Right atrium auricular region (tissue), 2 donors: ENCODE data around the gene COL16A1. TPM values are rescaled to one million over a fixed set of nuclear protein-coding genes. Genes with fewer than 3 reads are reported as not detected.
A peak's percentile ranks its signal among the peaks of the same experiment; 100 is the strongest.

ENCODE experiments used
- DNase-seq: peaks from one replicate; pipeline ENCODE4 v3.0.0-alpha.2; 2019; ENCODE audit warnings: low spot score
- H3K27ac ChIP-seq, 2 donors: fragments of 200-600 bp; sonication (generic); 1 replicate in 1 of 2; 2 replicates in 1 of 2; pipeline ENCODE4 v1.5.1; 2016 to 2019
- H3K27me3 ChIP-seq, 2 donors: fragments of 200-600 bp; sonication (generic); one replicate each; pipeline versions ENCODE4 v1.5.1 to v1.6.0; 2017 to 2019
- H3K36me3 ChIP-seq: fragments of 200-600 bp; sonication (generic); one replicate; pipeline ENCODE4 v1.5.1; 2016
- H3K4me1 ChIP-seq, 2 donors: fragments of 200-600 bp; sonication (generic); one replicate each; pipeline versions ENCODE4 v1.5.1 to v1.6.0; 2017 to 2019
- H3K4me3 ChIP-seq, 2 donors: fragments of 200-600 bp; sonication (generic); 1 replicate in 1 of 2; 2 replicates in 1 of 2; pipeline ENCODE4 v1.5.1; 2017 to 2019; ENCODE audit warnings: mild to moderate bottlenecking in 1 of 2, moderate library complexity in 1 of 2
- H3K9me3 ChIP-seq, 2 donors: fragments of 200-600 bp; sonication (generic); one replicate each; pipeline ENCODE4 v1.5.1; 2019
- CTCF ChIP-seq, 2 donors: fragments of 200-600 bp; sonication (generic); IDR thresholded peaks; one replicate each; pipeline ENCODE4 v1.5.1; 2019; ENCODE audit warnings: antibody characterized with exemption in 2 of 2
- total RNA-seq, 2 donors: library from RNA; depleted of rRNA; stranded (reverse); fragments of >200 nt; gene quantifications; one replicate each; pipeline ENCODE4 v1.1.0, GENCODE V29; 2016

Gene COL16A1
- total RNA-seq, 2 donors from 2014 or later: 31.2 to 34.4 TPM

DNA sequence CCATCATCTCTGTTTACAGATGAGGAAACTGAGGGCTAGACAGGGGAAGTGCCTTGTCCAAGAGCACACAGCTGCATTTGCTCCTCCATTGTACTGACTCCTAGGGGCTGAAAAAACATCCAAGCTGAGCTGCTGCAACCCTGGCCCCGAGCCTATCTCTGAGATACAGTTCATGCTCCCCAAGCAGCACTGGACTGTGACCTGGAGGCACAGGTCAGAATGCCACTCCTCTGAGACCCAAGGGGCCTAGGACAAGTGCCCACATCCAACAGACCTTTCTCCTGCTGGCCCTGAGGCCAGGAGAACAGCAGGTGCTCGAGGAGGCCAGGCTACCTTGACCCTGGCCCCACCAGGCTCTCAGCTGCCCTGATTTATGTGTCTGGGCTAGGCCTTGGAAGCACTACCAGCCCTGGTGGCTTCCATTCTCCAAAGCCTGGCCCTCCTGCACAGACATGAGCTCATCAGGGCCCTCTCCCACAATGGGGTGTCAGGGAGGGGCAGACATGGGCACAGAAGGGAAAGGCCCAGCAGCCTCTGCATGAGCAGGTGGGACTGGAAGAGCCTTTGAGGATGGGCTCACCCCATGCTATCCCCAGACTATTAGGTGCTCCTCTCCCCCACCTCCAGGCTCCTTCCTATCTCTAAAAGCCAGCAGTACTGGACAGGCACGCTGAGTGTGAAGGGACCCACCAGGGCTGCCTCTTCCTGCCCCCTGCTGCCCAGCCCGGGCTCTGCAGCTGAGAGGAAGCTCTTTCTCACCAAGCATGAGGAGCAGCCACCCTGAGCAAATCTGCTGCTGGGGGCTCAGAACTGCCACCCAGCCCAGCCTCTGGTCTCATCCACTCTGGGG, 41.5 kb upstream of the COL16A1 start:
- TF ChIP-seq CTCF (IDR thresholded peaks at IDR 0.05): peak; percentile 76 to 83
- no peaks in the 10 kb centered on the region for H3K36me3 ChIP-seq
- H3K9me3 ChIP-seq: no peaks in the 10 kb centered on the region
- H3K27me3 ChIP-seq: no peaks in the 10 kb centered on the region
- DNase-seq: peak; percentile 66
- H3K4me1 ChIP-seq: peaks cover 0 to 47% of the 10 kb centered on the region in 2 donors
- peak overlapping the region in 1 of 2 donors; percentile 46 for H3K27ac ChIP-seq
- H3K4me3 ChIP-seq: no peak overlapping the region

GRCh38 chr1:31744165-31744888, 40.5 kb upstream of the COL16A1 start:
- Histone ChIP-seq H3K4me1 (peaks cover 0 to 39% of the 10 kb centered on the region in 2 donors), H3K27ac (no peak overlapping the region), H3K36me3 (no peaks in the 10 kb centered on the region), H3K27me3 (no peaks in the 10 kb centered on the region), H3K9me3 (no peaks in the 10 kb centered on the region), H3K4me3 (no peak overlapping the region)
- no peak for TF ChIP-seq CTCF (IDR thresholded peaks at IDR 0.05)
- no peak for DNase-seq

DNA sequence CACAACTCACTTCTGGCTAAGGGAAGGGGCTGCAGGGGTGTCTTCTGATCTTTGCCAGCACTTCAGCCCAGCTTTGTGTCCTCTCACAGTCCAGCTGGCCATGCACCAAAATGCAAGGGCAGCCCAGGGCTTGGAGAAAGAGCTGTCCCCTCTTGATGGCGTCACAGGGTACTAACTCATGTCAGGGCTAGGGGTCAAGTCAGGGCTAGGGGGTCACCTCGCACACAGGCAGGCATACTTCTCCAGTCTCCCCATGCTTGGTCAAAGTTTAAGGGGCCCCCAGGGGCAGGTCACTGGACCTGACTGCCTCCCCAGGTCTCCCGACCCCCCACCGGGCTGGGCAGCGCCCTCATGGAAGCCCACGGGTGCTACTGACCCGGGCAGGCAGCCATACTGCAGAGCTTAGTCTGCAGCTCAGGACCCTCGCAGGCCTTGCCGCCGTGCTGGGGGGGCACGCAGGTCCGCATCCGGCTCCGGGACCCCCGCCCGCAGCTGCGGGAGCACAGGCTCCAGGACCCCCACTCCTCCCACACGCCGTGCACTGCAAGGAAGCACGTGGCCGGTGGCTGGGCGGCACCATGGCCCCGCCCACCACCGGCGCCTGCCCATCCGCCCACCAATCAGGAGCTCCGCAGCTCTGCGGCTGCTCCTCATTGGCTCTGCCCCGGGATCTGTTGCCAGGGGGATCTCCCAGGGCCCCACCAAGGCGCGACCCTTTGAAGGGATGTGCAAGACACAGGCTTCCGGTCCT, 38.8 kb upstream of the COL16A1 start:
- no peaks in the 10 kb centered on the region for H3K27me3 ChIP-seq
- no peaks in the 10 kb centered on the region for H3K9me3 ChIP-seq
- H3K27ac ChIP-seq: no peak overlapping the region
- peaks cover 0 to 22% of the 10 kb centered on the region in 2 donors for H3K4me1 ChIP-seq
- TF ChIP-seq CTCF (IDR thresholded peaks at IDR 0.05): no peak
- no peak overlapping the region for H3K4me3 ChIP-seq
- no peaks in the 10 kb centered on the region for H3K36me3 ChIP-seq
- DNase-seq: no peak

- Histone ChIP-seq H3K4me3 (no peak overlapping the region), H3K4me1 (no peaks in the 10 kb centered on the region), H3K27me3 (no peaks in the 10 kb centered on the region), H3K9me3 (no peaks in the 10 kb centered on the region), H3K36me3 (no peaks in the 10 kb centered on the region), H3K27ac (no peak overlapping the region)
- no peak for TF ChIP-seq CTCF (IDR thresholded peaks at IDR 0.05)
- no peak for DNase-seq
Measured at GRCh38 chr1:31739346-31739745, 35.5 kb upstream of the COL16A1 start.

GRCh38 chr1:31736675-31737074, 32.9 kb upstream of the COL16A1 start:
- no peak overlapping the region for H3K27ac ChIP-seq
- no peaks in the 10 kb centered on the region for H3K36me3 ChIP-seq
- no peaks in the 10 kb centered on the region for H3K4me1 ChIP-seq
- TF ChIP-seq CTCF (IDR thresholded peaks at IDR 0.05): no peak
- no peak overlapping the region for H3K4me3 ChIP-seq
- no peaks in the 10 kb centered on the region for H3K27me3 ChIP-seq
- H3K9me3 ChIP-seq: no peaks in the 10 kb centered on the region
- DNase-seq: no peak
